COLO829 (cell line): ENCODE measurements around the gene EDN3.

Experiments
- DNase-seq: peaks from one replicate; pipeline ENCODE4 v3.0.0; 2012; ENCODE audit warnings: low spot score

EDN3 gene

GRCh38 chr20:59365611-59366285, 65.3 kb downstream of the EDN3 start:
- DNase-seq: no peak

- no peak for DNase-seq
These were observed 71.0 kb downstream of the EDN3 start for GRCh38 chr20:59371431-59371830.

- DNase-seq: no peak
These were observed 73.8 kb downstream of the EDN3 start for GRCh38 chr20:59374261-59374660.

GRCh38 chr20:59375541-59375940, 75.1 kb downstream of the EDN3 start:
- DNase-seq: no peak
